HG03103 (cell line): ENCODE data around the gene ASNSD1.

Source experiments
- ATAC-seq: cut with Tn5 transposase; IDR thresholded peaks from one replicate; pipeline ENCODE4 v1.9.1; 2021; ENCODE audit warnings: low read depth; ENCODE audit not compliant: unreplicated experiment

Gene ASNSD1

GRCh38 chr2:189661148-189661956 is at the start of gene ASNSD1:
TSS of gene ASNSD1 (plus strand) at chr2:189661459. CDS start at chr2:189666133, 4,674 bp downstream.
- peak; percentile 92 for ATAC-seq

- no peak for ATAC-seq
These were observed 48.1 kb upstream of the ASNSD1 start for GRCh38 chr2:189613077-189613636.

- no peak for ATAC-seq
These were observed 47.4 kb upstream of the ASNSD1 start for GRCh38 chr2:189613650-189614420.

- ATAC-seq: no peak
These were observed 46.7 kb upstream of the ASNSD1 start for GRCh38 chr2:189614585-189614984.

- no peak for ATAC-seq
These were observed 43.1 kb upstream of the ASNSD1 start for GRCh38 chr2:189618197-189618596.

GRCh38 chr2:189621781-189622180 is 39.5 kb upstream of the ASNSD1 start:
- no peak for ATAC-seq

- no peak for ATAC-seq
These were observed 38.2 kb upstream of the ASNSD1 start for GRCh38 chr2:189623049-189623448.

GRCh38 chr2:189624648-189625355 is 36.5 kb upstream of the ASNSD1 start:
- no peak for ATAC-seq

GRCh38 chr2:189625636-189626035 is 35.6 kb upstream of the ASNSD1 start:
- no peak for ATAC-seq

- ATAC-seq: no peak
These were observed 33.5 kb upstream of the ASNSD1 start for GRCh38 chr2:189627789-189628188.

GRCh38 chr2:189628817-189629530 is 32.3 kb upstream of the ASNSD1 start:
- ATAC-seq: no peak

GRCh38 chr2:189629531-189630453 is 31.5 kb upstream of the ASNSD1 start:
- ATAC-seq: no peak

GRCh38 chr2:189631849-189632248 is 29.4 kb upstream of the ASNSD1 start:
- no peak for ATAC-seq

- ATAC-seq: no peak
These were observed 27.9 kb upstream of the ASNSD1 start for GRCh38 chr2:189633392-189633811.

GRCh38 chr2:189635353-189635752 is 25.9 kb upstream of the ASNSD1 start:
- no peak for ATAC-seq

GRCh38 chr2:189638301-189639006 is 22.8 kb upstream of the ASNSD1 start:
- ATAC-seq: no peak

GRCh38 chr2:189639007-189639609 is 22.2 kb upstream of the ASNSD1 start:
- ATAC-seq: no peak

- no peak for ATAC-seq
These were observed 20.3 kb upstream of the ASNSD1 start for GRCh38 chr2:189641002-189641401.
